ENCODE data around the gene EIF4EBP2. TPM values are rescaled to one million over a fixed set of nuclear protein-coding genes. Genes with fewer than 3 reads are reported as not detected.

EIF4EBP2 gene
- total RNA-seq, 1 experiment from 2014 or later = 80.3 TPM

DNA sequence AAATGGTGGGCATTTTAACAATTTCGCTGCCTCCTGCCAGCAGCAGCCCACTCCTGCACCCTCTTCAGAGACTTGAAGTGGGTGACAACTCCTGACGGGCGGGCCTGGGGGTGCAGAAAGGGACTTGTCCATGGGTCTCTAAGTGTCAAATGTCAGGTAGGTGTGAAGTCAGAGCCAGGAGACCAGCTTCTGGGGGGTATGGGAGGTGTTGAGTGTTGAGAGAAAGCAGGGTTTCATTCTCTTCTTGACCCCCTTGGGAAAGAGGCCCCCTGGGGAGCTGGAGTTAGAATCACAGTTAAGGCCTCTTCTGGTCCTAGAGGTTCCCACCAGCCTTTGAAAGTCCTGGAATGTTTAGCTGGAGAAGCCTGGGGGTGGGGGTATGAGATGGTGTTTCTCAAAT lies 63.0 kb downstream of the EIF4EBP2 start:
- Histone ChIP-seq H3K9me2 (ENCODE audit: insufficient read depth) (no peaks in the 10 kb centered on the region), H4K20me1 (ENCODE audit: insufficient read depth) (no peaks in the 10 kb centered on the region), H3K36me3 (ENCODE audit: low read depth) (no peaks in the 10 kb centered on the region), H3K4me1 (replicated peaks; ENCODE audit: insufficient read depth) (peaks cover 10% of the 10 kb centered on the region; the same call in 1 of the 2 replicates), H3K27me3 (ENCODE audit: insufficient read depth, low read depth) (peaks cover 21% of the 10 kb centered on the region), H3K4me2 (no peak overlapping the region), H3K27ac (no peak overlapping the region), H3K9me3 (ENCODE audit: insufficient read depth, low read depth) (no peaks in the 10 kb centered on the region), H2AFZ (no peak overlapping the region), H3K4me3 (no peak overlapping the region), H3F3A (ENCODE audit: insufficient read depth, low read depth) (peaks cover 5% of the 10 kb centered on the region), H3K79me2 (ENCODE audit: low read depth) (no peaks in the 10 kb centered on the region)
- TF ChIP-seq, protein P1, sequence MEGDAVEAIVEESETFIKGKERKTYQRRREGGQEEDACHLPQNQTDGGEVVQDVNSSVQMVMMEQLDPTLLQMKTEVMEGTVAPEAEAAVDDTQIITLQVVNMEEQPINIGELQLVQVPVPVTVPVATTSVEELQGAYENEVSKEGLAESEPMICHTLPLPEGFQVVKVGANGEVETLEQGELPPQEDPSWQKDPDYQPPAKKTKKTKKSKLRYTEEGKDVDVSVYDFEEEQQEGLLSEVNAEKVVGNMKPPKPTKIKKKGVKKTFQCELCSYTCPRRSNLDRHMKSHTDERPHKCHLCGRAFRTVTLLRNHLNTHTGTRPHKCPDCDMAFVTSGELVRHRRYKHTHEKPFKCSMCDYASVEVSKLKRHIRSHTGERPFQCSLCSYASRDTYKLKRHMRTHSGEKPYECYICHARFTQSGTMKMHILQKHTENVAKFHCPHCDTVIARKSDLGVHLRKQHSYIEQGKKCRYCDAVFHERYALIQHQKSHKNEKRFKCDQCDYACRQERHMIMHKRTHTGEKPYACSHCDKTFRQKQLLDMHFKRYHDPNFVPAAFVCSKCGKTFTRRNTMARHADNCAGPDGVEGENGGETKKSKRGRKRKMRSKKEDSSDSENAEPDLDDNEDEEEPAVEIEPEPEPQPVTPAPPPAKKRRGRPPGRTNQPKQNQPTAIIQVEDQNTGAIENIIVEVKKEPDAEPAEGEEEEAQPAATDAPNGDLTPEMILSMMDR (conservative IDR thresholded peaks at IDR 0.05) = no peak
- TF ChIP-seq EZH2 (IDR thresholded peaks at IDR 0.05; ENCODE audit: low read depth) = no peak
- ChIA-PET CTCF (no interaction called here), POLR2A (ENCODE audit: unreplicated experiment) (no interaction called here)
- no TSS peak for BruUV-seq (replicated peaks)
- intact Hi-C loops (cut with micrococcal nuclease; ENCODE audit: unreplicated experiment) = no loop called here
- no peak for DNase-seq

DNA sequence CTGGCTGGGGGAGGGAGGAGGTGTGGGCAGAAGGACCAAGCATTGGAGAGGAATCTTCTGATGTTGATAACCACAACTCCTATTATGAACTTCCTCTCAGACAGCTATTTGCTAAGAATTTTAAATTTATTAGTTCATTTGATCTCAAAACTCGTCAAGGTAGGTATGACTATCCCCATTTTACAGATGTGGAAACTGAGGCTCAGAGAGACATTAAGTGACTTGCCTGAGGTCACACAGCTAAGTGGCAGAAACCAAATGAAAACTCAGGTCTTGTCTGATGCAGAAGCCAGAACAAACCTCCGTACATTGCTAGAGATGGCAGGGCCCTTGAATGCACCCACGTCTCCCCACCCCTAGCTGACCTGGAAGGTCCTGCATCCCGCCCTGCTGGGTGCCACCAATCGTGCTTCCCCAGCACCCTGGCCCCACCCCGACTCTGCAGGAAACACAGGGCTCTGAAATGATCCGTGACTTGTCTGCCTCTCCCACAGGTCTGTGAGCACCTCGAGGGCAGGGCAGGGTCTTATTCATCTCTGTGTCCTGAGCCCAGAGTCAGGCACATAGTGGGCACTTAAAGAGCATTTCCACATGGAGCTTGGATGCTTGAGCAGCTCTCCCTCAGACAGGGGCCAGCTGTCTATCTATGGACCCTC lies 69.0 kb downstream of the EIF4EBP2 start:
- Histone ChIP-seq H3K27me3 (ENCODE audit: insufficient read depth, low read depth) (peaks cover 3% of the 10 kb centered on the region), H3K4me3 (no peak overlapping the region), H3K79me2 (ENCODE audit: low read depth) (no peaks in the 10 kb centered on the region), H3K36me3 (ENCODE audit: low read depth) (no peaks in the 10 kb centered on the region), H3K9me2 (ENCODE audit: insufficient read depth) (no peaks in the 10 kb centered on the region), H3K4me2 (no peak overlapping the region), H3K27ac (no peak overlapping the region), H3K4me1 (replicated peaks; ENCODE audit: insufficient read depth) (peaks cover 34% of the 10 kb centered on the region), H3K9me3 (ENCODE audit: insufficient read depth, low read depth) (no peaks in the 10 kb centered on the region), H2AFZ (no peak overlapping the region), H3F3A (ENCODE audit: insufficient read depth, low read depth) (peaks cover 25% of the 10 kb centered on the region), H4K20me1 (ENCODE audit: insufficient read depth) (no peaks in the 10 kb centered on the region)
- no peak for DNase-seq
- POLR2A ChIA-PET (ENCODE audit: unreplicated experiment) = no interaction called here
- intact Hi-C loops (cut with micrococcal nuclease; ENCODE audit: unreplicated experiment) = no loop called here
- no TSS peak for BruUV-seq (replicated peaks)
- TF ChIP-seq, protein P1 (conservative IDR thresholded peaks at IDR 0.05) = no peak
- no peak for TF ChIP-seq EZH2 (IDR thresholded peaks at IDR 0.05; ENCODE audit: low read depth)
- CTCF ChIA-PET = no interaction called here

DNA sequence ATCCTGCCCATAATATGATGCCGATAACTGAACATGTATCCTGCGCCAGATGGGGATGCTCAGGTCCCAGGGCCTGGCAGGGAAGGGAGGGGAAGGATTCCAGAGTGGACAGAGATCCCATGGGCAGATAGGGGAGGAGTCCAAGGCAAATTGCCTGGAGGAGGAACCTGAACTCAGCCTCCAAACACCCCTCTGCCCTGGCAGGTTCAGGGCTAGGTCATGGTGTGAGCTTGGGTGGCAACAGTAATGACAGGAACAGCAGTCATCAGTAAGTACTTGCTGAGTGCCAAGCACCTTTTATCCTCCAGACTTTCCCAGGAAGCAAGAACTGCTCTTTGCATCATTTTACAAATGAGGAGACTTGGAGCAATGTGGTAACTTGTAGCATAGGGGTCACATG lies 70.8 kb downstream of the EIF4EBP2 start:
- H3F3A ChIP-seq (ENCODE audit: insufficient read depth, low read depth) = peaks cover 25% of the 10 kb centered on the region
- H3K79me2 ChIP-seq (ENCODE audit: low read depth) = peaks cover 4% of the 10 kb centered on the region; the same call in 1 of the 2 replicates
- no peaks in the 10 kb centered on the region for H3K36me3 ChIP-seq (ENCODE audit: low read depth)
- H3K27ac ChIP-seq = no peak overlapping the region
- peak overlapping the region; percentile 43 for H3K4me2 ChIP-seq
- no peaks in the 10 kb centered on the region for H4K20me1 ChIP-seq (ENCODE audit: insufficient read depth)
- no peak overlapping the region for H2AFZ ChIP-seq
- ChIA-PET POLR2A (ENCODE audit: unreplicated experiment) (no interaction called here), CTCF (no interaction called here)
- no peak overlapping the region for H3K4me3 ChIP-seq
- H3K9me3 ChIP-seq (ENCODE audit: insufficient read depth, low read depth) = no peaks in the 10 kb centered on the region
- no TSS peak for BruUV-seq (replicated peaks)
- H3K27me3 ChIP-seq (ENCODE audit: insufficient read depth, low read depth) = no peaks in the 10 kb centered on the region
- intact Hi-C loops (cut with micrococcal nuclease; ENCODE audit: unreplicated experiment) = loop anchor here (5.0 kb wide), 1 partner anchor 63 kb away; no protein-coding TSS in a partner anchor
- DNase-seq = peak; percentile 53 to 70
- no peaks in the 10 kb centered on the region for H3K9me2 ChIP-seq (ENCODE audit: insufficient read depth)
- TF ChIP-seq EZH2 (IDR thresholded peaks at IDR 0.05; ENCODE audit: low read depth) = no peak
- TF ChIP-seq, protein P1 (conservative IDR thresholded peaks at IDR 0.05) = no peak
- peaks cover 44% of the 10 kb centered on the region for H3K4me1 ChIP-seq (replicated peaks; ENCODE audit: insufficient read depth)
